Measurements from ENCODE around the gene ZNF827. TPM values are rescaled to one million over a fixed set of nuclear protein-coding genes. Genes with fewer than 3 reads are reported as not detected.

ZNF827 gene
- total RNA-seq, 1 experiment from 2014 or later, result 9.8 TPM

DNA sequence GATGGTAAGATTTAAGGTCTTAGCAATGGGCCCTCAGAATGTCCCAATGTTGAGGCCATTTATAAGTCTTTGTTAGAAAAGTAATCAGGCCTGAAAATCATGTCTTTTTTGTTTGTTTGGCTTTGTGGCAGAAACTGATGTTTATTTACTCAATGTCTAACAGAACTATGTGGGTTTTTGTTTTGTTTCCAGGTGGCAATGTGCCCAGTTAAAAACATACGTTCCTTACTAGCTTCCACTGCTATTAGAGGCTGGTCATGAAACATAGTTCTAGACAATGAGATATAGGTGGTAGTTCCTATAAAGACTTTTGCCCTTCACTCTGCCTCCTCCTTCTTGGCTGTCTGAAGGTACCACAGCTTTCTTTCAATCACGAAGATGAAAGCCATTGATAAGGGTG lies 149.9 kb downstream of the ZNF827 start:
- POLR2A ChIA-PET (ENCODE audit: unreplicated experiment), result interaction anchor here (0.9 kb wide), 1 partner anchor 54 kb away, joined by 5 read pairs; no protein-coding TSS in a partner anchor
- H3K27ac ChIP-seq (ENCODE audit: low read length), result peak overlapping the region; percentile 36
- H3K4me1 ChIP-seq (ENCODE audit: insufficient read depth, low read length), result peaks cover 29% of the 10 kb centered on the region
- H3K36me3 ChIP-seq (ENCODE audit: low read depth, low read length), result 0 out of 2 replicates have a peak, but pooled peaks cover 4% of the 10 kb centered on the region
- ATAC-seq (peak; percentile 51), DNase-seq (peak; percentile 76)
- H3K27me3 ChIP-seq (ENCODE audit: low read length), result no peaks in the 10 kb centered on the region
- H3K79me2 ChIP-seq (ENCODE audit: low read length), result no peaks in the 10 kb centered on the region
- CTCF ChIA-PET, result no interaction called here
- H3K9ac ChIP-seq (ENCODE audit: low read length), result no peak overlapping the region
- no peaks in the 10 kb centered on the region for H3F3A ChIP-seq (ENCODE audit: low read length, unreplicated experiment)
- H2AFZ ChIP-seq (ENCODE audit: low read length), result no peak overlapping the region
- H3K9me3 ChIP-seq (ENCODE audit: low read length), result no peaks in the 10 kb centered on the region
- TF ChIP-seq, protein P1, sequence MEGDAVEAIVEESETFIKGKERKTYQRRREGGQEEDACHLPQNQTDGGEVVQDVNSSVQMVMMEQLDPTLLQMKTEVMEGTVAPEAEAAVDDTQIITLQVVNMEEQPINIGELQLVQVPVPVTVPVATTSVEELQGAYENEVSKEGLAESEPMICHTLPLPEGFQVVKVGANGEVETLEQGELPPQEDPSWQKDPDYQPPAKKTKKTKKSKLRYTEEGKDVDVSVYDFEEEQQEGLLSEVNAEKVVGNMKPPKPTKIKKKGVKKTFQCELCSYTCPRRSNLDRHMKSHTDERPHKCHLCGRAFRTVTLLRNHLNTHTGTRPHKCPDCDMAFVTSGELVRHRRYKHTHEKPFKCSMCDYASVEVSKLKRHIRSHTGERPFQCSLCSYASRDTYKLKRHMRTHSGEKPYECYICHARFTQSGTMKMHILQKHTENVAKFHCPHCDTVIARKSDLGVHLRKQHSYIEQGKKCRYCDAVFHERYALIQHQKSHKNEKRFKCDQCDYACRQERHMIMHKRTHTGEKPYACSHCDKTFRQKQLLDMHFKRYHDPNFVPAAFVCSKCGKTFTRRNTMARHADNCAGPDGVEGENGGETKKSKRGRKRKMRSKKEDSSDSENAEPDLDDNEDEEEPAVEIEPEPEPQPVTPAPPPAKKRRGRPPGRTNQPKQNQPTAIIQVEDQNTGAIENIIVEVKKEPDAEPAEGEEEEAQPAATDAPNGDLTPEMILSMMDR (conservative IDR thresholded peaks at IDR 0.05; ENCODE audit: low read depth, low read length), result no peak
- TF ChIP-seq EZH2phosphoT487 (IDR thresholded peaks at IDR 0.05; ENCODE audit: borderline replicate concordance, low read length) (no peak), EZH2 (IDR thresholded peaks at IDR 0.05; ENCODE audit: low read length, unreplicated experiment) (no peak)
- no peak overlapping the region for H3K4me3 ChIP-seq (ENCODE audit: low read length)
- BruUV-seq (replicated peaks), result no TSS peak
- H4K20me1 ChIP-seq (ENCODE audit: low read length), result no peaks in the 10 kb centered on the region
- peak overlapping the region; percentile 4 for H3K4me2 ChIP-seq (ENCODE audit: low read length)
- intact Hi-C loops (cut with micrococcal nuclease), result loop anchor here (5.0 kb wide), 2 partner anchors 79 to 166 kb away; no protein-coding TSS in a partner anchor
- no peaks in the 10 kb centered on the region for H3K9me2 ChIP-seq (replicated peaks; ENCODE audit: low read length)

DNA sequence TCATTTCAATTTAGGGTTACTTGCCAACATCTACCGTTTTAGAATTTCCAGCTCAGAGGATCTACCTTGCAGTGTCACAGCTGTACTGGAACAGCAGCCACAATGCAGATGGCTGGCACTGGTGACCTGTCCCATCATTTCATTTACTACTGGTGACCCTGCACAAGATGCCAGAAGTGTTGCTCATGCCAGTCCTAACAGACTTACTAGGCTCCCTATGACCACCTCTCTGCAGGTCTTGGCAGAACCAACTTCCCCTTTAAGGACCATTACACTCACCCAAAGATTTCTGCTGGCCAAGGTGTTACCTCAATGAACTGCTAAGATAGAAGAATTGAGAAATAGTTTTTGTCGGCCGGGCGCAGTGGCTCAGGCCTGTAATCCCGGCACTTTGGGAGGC lies 151.8 kb downstream of the ZNF827 start:
- H3K9ac ChIP-seq (ENCODE audit: low read length), result no peak overlapping the region
- no peak overlapping the region for H3K4me3 ChIP-seq (ENCODE audit: low read length)
- no peaks in the 10 kb centered on the region for H3K9me3 ChIP-seq (ENCODE audit: low read length)
- H3K9me2 ChIP-seq (replicated peaks; ENCODE audit: low read length), result no peaks in the 10 kb centered on the region
- H4K20me1 ChIP-seq (ENCODE audit: low read length), result no peaks in the 10 kb centered on the region
- H3K36me3 ChIP-seq (ENCODE audit: low read depth, low read length), result 0 out of 2 replicates have a peak, but pooled peaks cover 4% of the 10 kb centered on the region
- no peaks in the 10 kb centered on the region for H3F3A ChIP-seq (ENCODE audit: low read length, unreplicated experiment)
- H3K27ac ChIP-seq (ENCODE audit: low read length), result no peak overlapping the region
- H3K79me2 ChIP-seq (ENCODE audit: low read length), result no peaks in the 10 kb centered on the region
- H3K27me3 ChIP-seq (ENCODE audit: low read length), result no peaks in the 10 kb centered on the region
- H2AFZ ChIP-seq (ENCODE audit: low read length), result no peak overlapping the region
- no TSS peak for BruUV-seq (replicated peaks)
- peaks cover 47% of the 10 kb centered on the region for H3K4me1 ChIP-seq (ENCODE audit: insufficient read depth, low read length)
- TF ChIP-seq EZH2 (IDR thresholded peaks at IDR 0.05; ENCODE audit: low read length, unreplicated experiment), result no peak
- TF ChIP-seq, protein P1 (conservative IDR thresholded peaks at IDR 0.05; ENCODE audit: low read depth, low read length), result no peak
- TF ChIP-seq EZH2phosphoT487 (IDR thresholded peaks at IDR 0.05; ENCODE audit: borderline replicate concordance, low read length), result no peak
- H3K4me2 ChIP-seq (ENCODE audit: low read length), result no peak overlapping the region
- intact Hi-C loops (cut with micrococcal nuclease), result loop anchor here (5.0 kb wide), 2 partner anchors 80 to 165 kb away; no protein-coding TSS in a partner anchor
- ChIA-PET CTCF (no interaction called here), POLR2A (ENCODE audit: unreplicated experiment) (no interaction called here)
- DNase-seq (no peak), ATAC-seq (no peak)

DNA sequence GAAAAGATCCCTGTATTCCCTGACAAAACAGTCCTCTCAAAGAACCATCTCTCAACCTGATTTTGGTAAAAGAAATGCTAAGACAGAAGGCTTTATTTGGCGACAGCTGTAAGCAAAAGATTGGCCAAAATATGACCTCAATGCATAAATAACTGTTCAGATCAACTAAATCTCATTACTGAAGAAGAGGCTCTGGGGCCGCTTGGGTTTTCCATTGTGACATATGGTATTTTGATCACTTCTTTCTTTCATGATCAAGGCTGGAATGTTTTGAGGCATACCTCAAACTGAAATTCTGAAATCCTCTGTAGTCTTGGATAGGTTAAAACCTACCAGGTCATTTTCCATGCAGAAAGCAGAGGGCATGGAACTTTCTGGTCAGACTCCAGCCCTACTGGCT lies 152.4 kb downstream of the ZNF827 start:
- ATAC-seq (no peak), DNase-seq (no peak)
- H3K9me2 ChIP-seq (replicated peaks; ENCODE audit: low read length), result no peaks in the 10 kb centered on the region
- 0 out of 2 replicates have a peak, but pooled peaks cover 4% of the 10 kb centered on the region for H3K36me3 ChIP-seq (ENCODE audit: low read depth, low read length)
- ChIA-PET CTCF (no interaction called here), POLR2A (ENCODE audit: unreplicated experiment) (no interaction called here)
- no TSS peak for BruUV-seq (replicated peaks)
- no peak overlapping the region for H3K27ac ChIP-seq (ENCODE audit: low read length)
- no peaks in the 10 kb centered on the region for H3K79me2 ChIP-seq (ENCODE audit: low read length)
- TF ChIP-seq, protein P1 (conservative IDR thresholded peaks at IDR 0.05; ENCODE audit: low read depth, low read length), result no peak
- TF ChIP-seq EZH2phosphoT487 (IDR thresholded peaks at IDR 0.05; ENCODE audit: borderline replicate concordance, low read length) (no peak), EZH2 (IDR thresholded peaks at IDR 0.05; ENCODE audit: low read length, unreplicated experiment) (no peak)
- no peak overlapping the region for H3K4me3 ChIP-seq (ENCODE audit: low read length)
- no peaks in the 10 kb centered on the region for H3F3A ChIP-seq (ENCODE audit: low read length, unreplicated experiment)
- H2AFZ ChIP-seq (ENCODE audit: low read length), result no peak overlapping the region
- H3K4me1 ChIP-seq (ENCODE audit: insufficient read depth, low read length), result peaks cover 52% of the 10 kb centered on the region
- no peaks in the 10 kb centered on the region for H3K9me3 ChIP-seq (ENCODE audit: low read length)
- H3K9ac ChIP-seq (ENCODE audit: low read length), result no peak overlapping the region
- H3K27me3 ChIP-seq (ENCODE audit: low read length), result no peaks in the 10 kb centered on the region
- no peaks in the 10 kb centered on the region for H4K20me1 ChIP-seq (ENCODE audit: low read length)
- intact Hi-C loops (cut with micrococcal nuclease), result loop anchor here (5.0 kb wide), 2 partner anchors 81 to 164 kb away; no protein-coding TSS in a partner anchor
- no peak overlapping the region for H3K4me2 ChIP-seq (ENCODE audit: low read length)

Data from PC-3 (cell line).